ENCODE results near the gene ACVR1C. TPM values are rescaled to one million over a fixed set of nuclear protein-coding genes. Genes with fewer than 3 reads are reported as not detected.

ACVR1C gene
- total RNA-seq, 2 donors from 2014 or later: 2.6 to 10.0 TPM

Other genes starting within 250 kb of the ACVR1C start
- gene CYTIP, start 184.8 kb downstream of the ACVR1C start, total RNA-seq: 1 to 10 TPM; 4.9 to 5.1 TPM
- 10 to 100 TPM; 34.2 to 36.8 TPM for gene ACVR1, start 247.5 kb upstream of the ACVR1C start, total RNA-seq

Data from left cardiac atrium (tissue), 2 donors.